HG02588 (cell line): ENCODE data around the gene AKAP13.
A peak's percentile ranks its signal among the peaks of the same experiment; 100 is the strongest.
"Not testable (repeated sequence)": the region's sequence is repeated elsewhere in the genome, so short reads cannot be mapped to it uniquely, and the experiment has no call there.

Experiments
- ATAC-seq: cut with Tn5 transposase; IDR thresholded peaks from one replicate; pipeline ENCODE4 v1.9.1; 2021; ENCODE audit warnings: mild to moderate bottlenecking, moderate library complexity; ENCODE audit not compliant: unreplicated experiment

The AKAP13 gene

DNA sequence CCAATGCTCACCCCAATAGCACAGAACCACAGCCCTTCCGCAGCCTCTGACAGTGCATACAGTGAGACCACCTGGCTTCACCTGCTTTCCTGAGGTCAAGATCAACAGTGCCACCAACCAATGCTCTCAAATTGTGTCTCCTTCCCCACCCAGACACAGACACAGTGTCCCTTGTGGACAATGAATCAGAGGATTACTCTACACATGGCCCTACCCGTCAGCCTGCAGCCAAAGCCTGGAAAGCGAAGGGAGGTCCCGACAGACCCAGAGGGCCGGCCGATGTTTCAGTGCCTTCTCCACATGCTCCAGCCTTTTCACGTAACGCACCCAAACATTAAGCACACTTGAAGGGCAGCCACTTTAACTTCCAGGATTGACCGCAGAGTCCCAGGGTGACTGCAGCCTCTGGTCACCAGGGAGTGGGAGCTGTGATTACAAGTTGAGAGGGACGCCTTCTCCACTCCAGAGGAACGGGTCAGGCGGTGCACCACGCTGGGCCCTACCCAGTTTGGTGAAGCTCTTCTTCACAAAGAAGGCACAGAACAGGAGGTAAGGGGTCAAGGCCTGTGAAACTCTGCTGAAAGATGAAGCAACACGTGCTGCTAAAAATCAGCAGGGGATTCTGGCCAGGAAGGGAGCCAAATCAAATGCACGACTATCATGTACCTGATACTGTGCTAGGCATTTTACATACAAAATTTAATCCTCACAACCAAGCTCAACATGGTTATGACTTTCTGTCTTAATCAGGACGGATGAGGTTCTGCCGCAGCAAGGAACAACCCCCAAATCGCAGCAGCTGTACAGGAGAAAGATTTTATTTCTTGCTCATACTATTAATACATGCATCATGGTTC is 397.1 kb downstream of the AKAP13 start:
- ATAC-seq: no peak

DNA sequence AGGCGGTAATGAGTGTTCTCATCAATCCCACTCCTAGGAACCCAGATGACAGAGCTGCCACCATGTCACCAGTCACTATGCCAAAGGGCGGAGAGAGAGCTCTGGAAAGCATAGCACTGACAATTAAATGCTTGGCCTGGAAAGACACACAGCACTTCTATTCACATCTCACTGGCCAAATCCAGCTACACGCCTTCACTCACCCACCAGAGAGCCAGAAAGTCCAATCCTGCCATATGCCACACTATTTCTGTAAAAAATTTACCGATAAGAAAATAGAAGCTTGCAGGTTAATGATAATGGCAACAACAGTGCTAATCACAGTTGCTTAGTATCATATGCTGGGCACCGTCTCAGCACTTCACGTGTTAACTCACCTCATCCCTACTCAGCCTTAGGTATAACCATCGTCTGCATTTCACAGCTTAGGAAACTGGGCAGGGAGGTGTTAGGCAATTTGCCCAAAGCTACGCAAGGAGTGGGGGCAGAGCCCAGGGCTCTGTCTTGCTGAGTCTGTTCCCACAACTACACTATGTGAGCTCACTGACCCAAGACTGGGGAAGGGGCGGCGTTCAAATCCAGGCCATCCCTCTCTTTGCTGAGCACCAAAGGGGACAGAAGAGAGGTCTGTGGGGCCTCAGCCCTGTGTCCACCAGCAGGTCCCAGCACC is 397.8 kb downstream of the AKAP13 start:
- ATAC-seq: no peak

DNA sequence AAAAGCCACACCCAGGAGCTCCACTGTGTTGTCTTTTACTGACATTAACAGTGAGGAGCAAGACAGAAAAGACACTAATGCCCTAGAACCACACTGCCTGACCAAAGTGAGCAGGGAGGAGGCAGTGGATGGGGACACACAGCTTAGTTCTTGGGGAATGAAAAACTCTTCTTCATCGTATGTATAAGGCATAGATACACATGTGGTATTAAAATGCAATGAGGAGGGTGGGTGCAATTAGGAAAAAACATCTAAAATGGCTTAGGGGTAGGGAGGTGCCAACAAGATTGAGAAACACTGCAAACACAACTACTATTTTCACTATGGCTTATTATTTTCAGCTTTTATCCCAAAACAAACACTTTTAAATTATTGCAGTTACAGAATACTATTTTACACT is 398.8 kb downstream of the AKAP13 start:
- no peak for ATAC-seq

DNA sequence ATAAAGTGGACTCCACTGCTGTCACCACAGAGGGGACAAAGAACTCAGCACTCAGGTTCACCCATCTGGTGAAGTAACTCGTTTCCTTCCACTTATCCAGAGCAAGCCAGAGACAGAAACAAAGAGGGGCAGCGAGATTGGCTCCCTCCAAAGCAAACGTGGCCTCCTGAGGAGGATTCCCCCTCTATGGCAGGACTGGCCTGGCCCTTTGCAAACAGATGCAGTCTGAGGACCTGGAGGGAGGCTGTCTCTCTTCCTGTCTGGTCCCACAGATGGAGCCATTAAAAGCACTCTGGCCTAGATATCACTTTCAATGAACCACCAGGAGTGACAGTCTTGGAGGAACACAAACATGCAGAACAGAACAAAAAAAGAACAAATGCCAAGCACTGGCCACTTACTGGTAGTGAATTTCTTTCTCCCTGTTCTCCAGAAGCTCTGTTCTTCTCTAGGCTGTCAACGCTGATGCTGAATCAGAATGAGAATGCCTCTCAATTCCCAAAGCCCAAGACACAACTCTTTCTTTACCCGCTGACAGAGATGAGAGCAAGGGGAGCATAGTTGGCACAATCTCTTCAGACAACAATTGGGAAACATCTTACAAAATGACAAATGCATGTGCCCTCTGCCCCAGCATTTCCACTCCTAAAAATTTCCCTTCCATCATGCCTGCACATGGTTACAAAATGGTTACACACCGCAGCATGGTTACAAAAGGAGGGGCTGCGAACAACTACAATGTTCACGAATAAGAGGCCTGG is 400.0 kb downstream of the AKAP13 start:
- ATAC-seq: no peak

DNA sequence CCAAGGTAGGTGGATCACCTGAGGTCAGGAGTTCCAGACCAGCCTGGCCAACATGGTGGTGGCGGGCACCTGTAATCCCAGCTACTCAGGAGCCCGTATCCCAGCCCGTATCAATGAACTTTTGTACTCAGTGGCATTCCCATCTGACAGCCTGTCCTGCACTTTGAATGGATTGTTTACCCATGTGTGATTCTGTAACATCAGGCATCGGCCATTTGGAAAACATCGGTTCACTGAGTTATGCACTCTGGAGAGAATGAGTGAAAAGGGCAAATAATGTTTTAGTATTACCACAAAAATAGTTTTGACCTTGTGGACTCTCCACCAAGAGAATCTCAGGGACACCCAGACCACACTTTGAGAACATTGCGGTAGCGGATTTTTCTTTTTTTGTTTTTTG is 400.7 kb downstream of the AKAP13 start:
- no peak for ATAC-seq

DNA sequence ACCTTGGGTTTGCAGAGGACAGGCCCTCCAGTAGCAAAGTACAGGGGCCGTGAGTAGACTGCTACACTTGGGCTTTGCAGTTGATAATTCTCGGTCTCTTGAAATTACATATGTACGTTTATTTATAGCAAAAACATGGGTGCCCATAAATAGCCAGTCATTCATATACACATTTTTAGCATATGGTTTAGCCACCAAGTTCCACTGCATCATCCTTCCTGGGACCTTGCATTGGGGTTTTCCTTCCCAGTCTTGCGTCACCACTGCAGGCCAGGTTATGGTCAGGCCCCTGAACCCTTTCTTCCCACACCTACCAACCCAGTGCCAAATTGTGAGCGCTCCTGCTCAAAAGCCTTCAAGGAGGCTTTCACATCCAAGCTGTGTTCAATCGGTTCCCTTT is 401.7 kb downstream of the AKAP13 start:
- no peak for ATAC-seq

DNA sequence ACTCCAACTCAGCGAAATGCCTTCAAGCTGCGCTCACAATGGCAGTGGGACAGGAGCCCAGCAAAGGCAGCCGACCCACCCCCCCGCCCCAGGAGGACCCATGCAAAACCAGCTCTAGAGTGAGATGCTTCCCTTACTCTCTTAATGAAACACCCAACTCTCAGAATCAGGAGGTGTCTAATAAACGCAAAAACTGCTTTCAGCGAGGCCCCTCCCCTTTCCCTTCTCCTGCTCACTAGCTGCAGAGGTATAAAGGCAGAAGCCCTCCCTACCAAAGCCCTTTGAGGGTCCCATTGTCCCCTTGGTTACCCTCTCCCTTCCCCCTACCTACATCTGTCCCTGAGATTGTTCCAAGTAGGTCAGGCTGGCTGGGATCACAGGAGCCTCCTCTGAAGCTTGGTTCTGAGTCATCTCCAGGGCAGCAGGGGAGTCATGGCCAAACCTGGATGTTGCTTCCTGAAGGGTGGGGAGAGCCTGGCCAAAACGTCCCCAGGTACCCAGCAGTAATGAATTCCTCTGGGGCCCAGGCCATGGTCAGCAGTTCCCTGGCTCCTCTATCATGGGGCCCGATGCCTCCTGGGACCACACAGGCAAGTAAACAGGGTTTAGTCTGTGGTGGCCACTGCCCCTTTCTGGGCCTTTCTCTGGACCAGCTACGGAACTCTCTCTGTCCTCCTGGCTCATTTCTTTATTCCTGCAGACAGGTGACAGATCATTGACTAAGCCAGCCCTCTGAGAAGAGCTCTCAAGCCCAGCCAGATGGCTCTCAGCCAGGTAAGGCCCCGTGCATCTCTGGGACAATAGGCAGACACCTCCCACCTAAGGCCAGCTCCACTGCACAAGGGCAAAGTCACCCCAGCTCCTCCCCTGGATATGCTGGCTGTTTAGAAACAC is 405.7 kb downstream of the AKAP13 start:
- ATAC-seq: no peak

DNA sequence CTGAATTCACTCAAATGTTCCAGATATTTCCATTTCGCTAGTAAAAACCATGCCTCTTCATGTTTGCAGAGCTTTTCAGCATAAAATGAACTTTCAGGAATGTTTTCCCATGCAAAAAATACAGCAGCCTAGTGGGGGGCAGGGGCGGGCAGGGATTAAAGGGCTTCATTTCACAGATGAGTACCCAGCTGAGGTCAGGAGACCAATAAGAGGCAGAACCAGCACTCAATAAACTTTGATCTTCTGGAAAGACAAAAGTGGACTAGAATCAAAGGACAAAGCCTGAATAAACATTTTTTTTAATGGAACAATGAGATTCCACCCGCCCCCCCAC is 406.3 kb downstream of the AKAP13 start:
- ATAC-seq: no peak

DNA sequence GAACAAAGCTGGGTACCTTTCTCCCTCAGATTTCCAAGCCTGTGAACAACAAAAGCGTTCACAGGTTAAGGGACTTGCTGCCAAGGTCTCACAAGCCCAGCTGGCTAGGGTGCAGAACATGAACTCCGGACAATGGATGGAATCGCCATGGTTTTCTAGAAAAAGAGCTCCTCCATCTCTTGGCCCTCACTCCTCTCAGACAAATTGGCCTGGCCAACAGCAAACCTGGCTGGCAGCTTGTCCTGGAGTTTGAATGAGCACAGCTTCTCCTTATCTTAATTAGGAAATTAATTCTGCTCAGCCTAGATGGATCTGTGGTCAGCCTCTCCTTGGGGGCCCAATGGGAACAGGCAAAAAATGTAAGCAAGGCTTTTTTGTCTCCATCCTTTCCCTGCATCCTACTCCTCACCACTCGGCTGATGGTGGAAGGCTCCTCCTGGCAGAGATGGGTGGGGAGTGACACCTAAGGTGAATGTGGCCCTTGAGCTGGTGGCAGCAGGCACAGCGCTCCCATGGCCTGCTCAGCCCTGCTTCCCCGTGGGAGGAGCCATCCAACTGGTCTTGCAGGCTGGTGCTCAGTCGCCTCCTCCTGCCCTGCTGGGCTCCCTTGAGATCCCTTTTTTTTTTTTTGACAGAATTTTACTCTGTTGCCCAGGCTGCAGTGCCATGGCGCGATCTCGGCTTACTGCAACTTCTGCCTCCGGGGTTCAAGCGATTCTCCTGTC is 408.5 kb downstream of the AKAP13 start:
- ATAC-seq: no peak

DNA sequence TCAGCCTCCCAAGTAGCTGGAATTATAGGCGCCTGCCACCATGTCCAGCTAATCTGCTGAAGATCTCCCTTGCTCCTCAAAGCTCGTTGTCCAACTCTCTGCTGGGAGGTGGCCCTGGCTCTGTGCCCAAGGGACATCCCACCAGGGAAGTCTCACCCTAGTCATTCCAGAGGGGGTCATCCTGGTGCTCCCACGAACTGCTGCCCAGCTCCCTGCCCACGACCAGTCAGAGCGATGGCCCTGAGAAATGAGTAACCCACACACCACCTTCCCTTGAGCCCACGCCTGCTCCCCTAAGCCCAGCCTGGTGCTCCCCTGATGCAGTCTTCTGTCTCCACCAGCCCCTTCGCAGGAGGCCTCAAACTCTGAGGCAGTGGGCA is 409.1 kb downstream of the AKAP13 start:
- no peak for ATAC-seq

DNA sequence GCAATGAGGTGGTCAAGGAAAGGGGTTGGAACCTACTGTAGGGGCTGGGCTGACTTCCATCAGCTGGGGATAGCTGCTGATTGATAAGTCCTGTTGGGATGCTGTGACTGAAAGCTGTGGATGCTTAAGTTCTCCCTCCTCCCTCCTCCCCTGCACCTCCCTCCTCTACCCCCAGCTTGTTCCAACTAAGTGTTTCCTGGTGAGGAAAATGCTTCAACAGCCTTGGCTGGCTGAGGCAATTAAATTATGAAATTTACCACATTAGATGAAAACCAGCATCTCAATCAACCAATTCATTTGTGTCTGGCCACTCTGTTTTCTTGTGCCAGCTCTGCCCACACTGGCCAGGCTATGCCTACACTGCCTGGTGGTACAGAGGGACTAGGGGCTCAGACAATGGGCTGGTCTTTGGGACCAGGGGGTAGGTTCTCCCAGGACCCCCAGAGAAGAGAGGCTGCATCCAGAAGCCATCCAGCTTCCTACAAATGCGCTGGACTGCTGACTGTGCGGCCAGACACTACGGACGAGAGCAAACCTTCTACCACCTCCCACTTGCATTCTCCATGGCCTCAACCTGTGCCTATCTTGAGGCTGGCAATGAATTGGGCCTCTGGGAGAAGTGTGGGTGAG is 411.8 kb downstream of the AKAP13 start:
- no peak for ATAC-seq

DNA sequence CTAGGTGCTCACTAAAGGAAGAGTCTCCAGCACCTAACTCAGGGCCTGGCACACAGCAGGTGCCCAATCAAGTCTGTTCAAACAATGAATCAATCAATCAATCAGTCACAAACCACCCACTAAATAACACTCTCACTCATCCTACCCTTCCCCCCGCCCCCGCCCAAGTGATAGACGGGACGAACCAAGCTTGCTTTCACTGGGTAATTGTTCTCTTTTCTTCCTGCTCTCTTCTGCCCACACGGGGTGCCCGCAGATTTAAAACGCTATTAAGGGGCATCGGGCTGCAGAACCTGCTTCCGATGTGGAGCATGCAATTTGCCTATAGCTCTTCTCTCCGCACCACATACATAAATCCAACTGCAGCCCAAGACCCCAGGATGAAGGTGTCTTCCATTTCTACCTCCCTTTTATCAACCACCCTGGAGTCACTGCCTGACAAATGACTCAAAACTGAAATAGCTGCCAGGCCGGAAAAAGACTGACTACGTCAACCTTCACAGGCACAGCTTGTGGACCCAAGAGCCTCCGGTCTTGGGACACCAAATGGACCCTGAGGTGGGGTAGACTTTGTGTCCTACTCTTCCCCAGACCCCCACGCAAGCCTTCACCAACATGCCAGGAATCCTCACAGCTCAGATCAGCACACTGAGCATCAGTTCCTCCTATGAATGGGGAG is 412.6 kb downstream of the AKAP13 start:
- ATAC-seq: no peak

DNA sequence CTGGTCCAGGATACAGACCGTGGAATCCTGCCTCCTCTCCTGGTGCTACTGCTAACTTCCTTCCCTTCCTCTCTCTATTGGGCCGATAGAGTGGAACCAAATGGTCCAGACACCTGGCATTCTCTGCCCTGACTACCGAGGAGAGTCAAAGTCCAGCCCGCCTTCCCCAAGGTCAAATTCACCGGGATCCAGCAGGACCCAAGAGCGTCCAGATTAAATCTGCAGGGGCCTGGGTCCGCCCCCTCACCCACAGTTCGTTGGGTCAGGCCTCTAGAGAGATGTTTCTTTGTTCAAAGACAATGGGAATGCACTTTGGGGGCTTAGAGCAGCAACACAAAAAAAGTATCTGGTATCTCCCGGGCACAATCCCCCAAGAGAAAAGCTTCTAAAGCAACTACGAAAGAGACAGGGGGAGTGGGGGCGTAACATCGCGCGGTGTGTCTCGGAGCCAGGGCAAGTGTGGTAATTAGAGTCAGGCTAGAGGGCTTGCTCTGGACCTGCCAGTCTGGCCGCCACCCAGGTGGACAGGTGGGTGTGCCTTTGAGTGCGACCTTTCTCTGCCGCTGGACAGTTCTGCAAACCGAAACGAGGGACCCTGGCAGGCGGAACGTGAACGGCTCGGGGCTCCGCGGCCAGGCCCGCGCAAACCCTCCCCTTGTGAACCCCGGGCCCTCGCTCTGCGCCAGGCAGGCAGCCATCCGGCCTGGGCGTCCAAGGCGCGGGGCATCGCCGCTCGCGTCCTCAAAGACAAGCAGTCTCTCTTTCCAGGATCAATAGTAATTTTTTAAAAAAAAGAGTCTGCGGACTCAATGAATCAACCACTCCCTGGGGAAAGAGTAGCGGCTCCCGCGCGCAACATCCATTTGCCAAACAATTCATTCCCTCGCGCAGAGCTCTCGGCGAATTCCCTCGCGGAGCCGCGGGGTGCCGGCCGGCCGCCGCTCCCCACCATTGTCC is 413.5 kb downstream of the AKAP13 start:
- peak; percentile 35 for ATAC-seq

DNA sequence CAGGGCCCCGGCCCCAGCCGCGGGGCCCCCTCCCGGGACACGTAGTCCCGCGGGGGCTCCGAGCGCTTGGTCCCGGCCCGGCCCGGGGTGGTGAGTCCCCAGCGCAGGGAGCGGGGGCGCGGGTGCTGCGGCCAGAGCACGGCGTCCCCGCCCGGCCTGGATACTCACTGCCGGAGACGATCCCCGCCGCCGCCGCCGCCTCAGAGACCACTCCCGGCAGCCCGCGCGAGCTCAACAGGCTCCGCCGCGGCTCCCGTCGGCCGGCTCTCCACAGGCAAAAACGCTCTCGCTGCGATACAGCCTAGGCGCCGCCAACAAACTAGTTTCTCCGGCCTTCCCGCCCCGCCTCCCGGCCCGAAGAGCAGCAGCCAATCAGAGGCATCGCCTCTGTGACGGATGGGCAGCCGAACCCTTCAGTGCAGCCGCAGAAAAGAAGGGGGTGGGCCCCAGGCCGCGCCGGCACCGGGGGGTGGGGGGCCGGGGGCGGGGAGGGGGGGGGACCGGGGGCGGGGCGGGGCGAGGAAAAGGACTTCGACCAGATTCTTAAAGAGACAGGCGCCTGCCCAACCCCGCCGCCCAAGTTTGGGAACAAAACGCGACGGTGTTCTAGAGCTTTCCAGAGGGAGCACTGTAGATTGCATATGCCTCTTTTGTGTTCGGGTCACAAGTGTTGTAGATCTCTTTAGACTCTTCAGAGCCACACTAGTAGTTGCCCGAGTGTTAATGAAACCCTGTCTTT is 414.4 kb downstream of the AKAP13 start, which contains the start of gene KLHL25:
Gene KLHL25, minus strand, starts transcription at position 328 of the 739 bp plus-strand sequence. CDS start 25,115 bp downstream, outside the sequence.
- ATAC-seq: peak; percentile 99

DNA sequence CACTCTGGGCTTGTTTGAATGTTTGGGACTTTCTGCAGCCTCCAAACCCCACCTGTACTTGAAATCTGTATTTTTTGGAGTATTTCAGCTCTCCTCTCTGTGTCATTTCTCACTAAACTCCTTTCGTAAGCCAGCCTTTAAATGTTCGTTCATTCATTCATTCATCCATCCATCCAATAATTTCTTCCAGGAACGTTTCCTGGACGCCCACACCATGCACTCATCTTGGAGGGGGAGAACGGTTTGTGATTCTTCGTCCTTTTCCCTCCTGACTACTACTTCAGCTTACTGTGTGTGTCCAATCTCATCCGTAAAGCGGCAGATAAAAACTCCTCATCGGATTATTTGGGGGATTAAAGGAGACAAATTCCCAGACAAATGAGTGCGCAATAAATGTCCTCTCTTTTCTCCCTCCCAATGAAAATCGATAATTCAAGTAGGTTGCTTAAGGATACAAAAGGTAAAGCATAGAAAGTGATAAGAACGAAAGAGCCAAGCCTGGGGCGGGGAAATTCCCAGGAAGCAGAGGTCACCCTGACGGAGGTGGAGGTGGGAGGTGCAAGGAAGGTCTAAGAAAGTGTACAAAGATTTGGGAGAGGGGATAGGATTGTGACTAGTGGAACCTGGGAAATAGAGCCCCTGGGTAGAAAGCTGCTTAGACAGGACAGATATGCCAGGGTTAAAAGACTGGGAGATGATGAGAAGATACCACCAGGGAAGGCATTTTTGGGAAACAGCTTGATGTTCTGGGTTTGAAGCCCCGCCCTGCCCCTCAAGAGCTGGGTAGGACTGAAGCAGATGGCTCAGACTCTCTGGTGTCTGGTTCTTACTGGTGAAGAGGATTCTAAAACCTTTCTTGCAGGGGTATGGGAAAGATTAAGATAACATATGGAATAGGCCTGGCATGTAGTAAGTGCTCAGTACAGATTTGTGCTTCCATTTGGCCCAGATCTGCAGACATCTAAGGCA is 415.2 kb downstream of the AKAP13 start:
- ATAC-seq: no peak

DNA sequence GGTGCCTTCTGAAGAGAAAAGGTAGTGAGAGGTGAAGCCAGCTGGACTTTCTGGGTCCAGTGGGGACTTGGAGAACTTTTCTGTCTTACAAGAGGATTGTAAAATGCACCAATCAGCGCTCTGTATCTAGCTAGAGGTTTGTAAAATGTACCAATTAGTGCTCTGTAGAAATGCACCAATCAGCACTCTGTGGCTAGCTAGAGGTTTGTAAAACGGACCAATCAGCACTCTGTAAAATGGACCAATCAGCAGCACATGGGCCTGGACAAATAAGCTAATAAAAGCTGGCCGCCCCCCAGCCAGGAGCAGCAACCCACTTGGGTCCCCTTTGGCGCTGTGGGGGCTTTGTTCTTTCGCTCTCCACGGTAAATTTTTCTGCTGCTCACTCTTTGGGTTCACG is 416.0 kb downstream of the AKAP13 start:
- not testable (repeated sequence) for ATAC-seq
